Stimulated activated CD4-positive, alpha-beta T cell treated with anti-CD3 and anti-CD28 coated beads, Interleukin-4, amount 100 ng/mL, for 24 hours (primary cell): ENCODE measurements around the gene MSRB1.
A peak's percentile ranks its signal among the peaks of the same experiment; 100 is the strongest.

Source experiments
- DNase-seq: peaks from one replicate; pipeline ENCODE4 v3.0.0-alpha.2; 2020

MSRB1 gene

GRCh38 chr16:1942810-1943726, at the start of gene MSRB1:
TSS of gene MSRB1 (minus strand) at chr16:1943199. CDS start at chr16:1943156, 43 bp downstream.
- peak; percentile 100 for DNase-seq

- peak; percentile 96 for DNase-seq
Observed at GRCh38 chr16:1991948-1992703, 49.1 kb upstream of the MSRB1 start.

- no peak for DNase-seq
Observed at GRCh38 chr16:1991588-1991947, 48.6 kb upstream of the MSRB1 start.

- DNase-seq: peak; percentile 43
Observed at GRCh38 chr16:1991135-1991551, 48.1 kb upstream of the MSRB1 start.

GRCh38 chr16:1990351-1991134, 47.5 kb upstream of the MSRB1 start:
- no peak for DNase-seq

GRCh38 chr16:1990101-1990350, 47.0 kb upstream of the MSRB1 start:
- no peak for DNase-seq

- DNase-seq: no peak
Observed at GRCh38 chr16:1989209-1990100, 46.5 kb upstream of the MSRB1 start, which contains the start of gene SYNGR3. TSS of gene SYNGR3 (plus strand) at chr16:1989970. CDS start at chr16:1990103, 133 bp downstream.

GRCh38 chr16:1987198-1987597, 44.2 kb upstream of the MSRB1 start:
- no peak for DNase-seq

GRCh38 chr16:1985466-1986150, 42.6 kb upstream of the MSRB1 start:
- no peak for DNase-seq

GRCh38 chr16:1984347-1985225, 41.6 kb upstream of the MSRB1 start:
- peak; percentile 32 for DNase-seq

- DNase-seq: peak; percentile 71
Observed at GRCh38 chr16:1983544-1984346, 40.7 kb upstream of the MSRB1 start, which contains the start of gene GFER. TSS of gene GFER (plus strand) at chr16:1984193. CDS start at chr16:1984219, 26 bp downstream.

GRCh38 chr16:1982991-1983543, 40.1 kb upstream of the MSRB1 start:
- DNase-seq: no peak

- no peak for DNase-seq
Observed at GRCh38 chr16:1982013-1982433, 39.0 kb upstream of the MSRB1 start.

GRCh38 chr16:1981398-1981836, 38.4 kb upstream of the MSRB1 start, which contains the start of gene NOXO1:
TSS of gene NOXO1 (minus strand) at chr16:1981469. CDS start at chr16:1981179, 290 bp downstream.
- DNase-seq: no peak

GRCh38 chr16:1980770-1981087, 37.7 kb upstream of the MSRB1 start:
- no peak for DNase-seq

GRCh38 chr16:1980030-1980769, 37.2 kb upstream of the MSRB1 start:
- DNase-seq: no peak

GRCh38 chr16:1979271-1980029, 36.5 kb upstream of the MSRB1 start:
- DNase-seq: peak; percentile 36
